Measurements from ENCODE around the gene PRKCQ.

GRCh38 chr10:6409971-6410643, 170.0 kb downstream of the PRKCQ start:
- TF ChIP-seq L3MBTL2 (conservative IDR thresholded peaks at IDR 0.05) (no peak), HDGF (IDR thresholded peaks at IDR 0.05; ENCODE audit: borderline replicate concordance) (no peak), ZNF384 (IDR thresholded peaks at IDR 0.05) (no peak), SP1 (IDR thresholded peaks at IDR 0.05) (no peak), FOXA1 (IDR thresholded peaks at IDR 0.05) (no peak), TARDBP (IDR thresholded peaks at IDR 0.05) (no peak), BHLHE40 (IDR thresholded peaks at IDR 0.05; ENCODE audit: borderline replicate concordance) (no peak), FOXK2 (IDR thresholded peaks at IDR 0.05) (no peak), PKNOX1 (IDR thresholded peaks at IDR 0.05) (no peak), CTBP1 (IDR thresholded peaks at IDR 0.05; ENCODE audit: borderline replicate concordance) (no peak), NFRKB (IDR thresholded peaks at IDR 0.05) (no peak), ELF4 (IDR thresholded peaks at IDR 0.05) (no peak)

All from HEK293T (cell line).